ENCODE results near the gene VPS18. TPM values are rescaled to one million over a fixed set of nuclear protein-coding genes. Genes with fewer than 3 reads are reported as not detected.

Gene VPS18
- total RNA-seq, 1 experiment from 2014 or later: 13.2 TPM

GRCh38 chr15:40906991-40907802, 12.9 kb downstream of the VPS18 start:
- Mint-ChIP-seq H3K27me3 (ENCODE audit: insufficient read depth, unreplicated experiment) (no peaks in the 10 kb centered on the region), H3K4me1 (ENCODE audit: insufficient read depth, unreplicated experiment) (peaks cover 35% of the 10 kb centered on the region), H3K9me3 (ENCODE audit: unreplicated experiment) (no peaks in the 10 kb centered on the region), H3K27ac (ENCODE audit: low read depth, unreplicated experiment) (peak overlapping the region; percentile 59), H3K36me3 (ENCODE audit: insufficient read depth, unreplicated experiment) (peaks cover 26% of the 10 kb centered on the region), H3K4me3 (ENCODE audit: unreplicated experiment) (no peak overlapping the region)
- peak; percentile 46 for DNase-seq (ENCODE audit: unreplicated experiment)
- ChIA-PET CTCF (interaction anchor here (1.3 to 7.7 kb wide), 5 partner anchors 13 to 278 kb away, joined by 5 to 115 read pairs (median 22); partner anchors contain the start of genes DLL4 and VPS18), POLR2A (interaction anchor here (0.5 to 1.4 kb wide), 3 partner anchors 21 to 250 kb away, joined by 3 to 4 read pairs (median 3); no protein-coding TSS in a partner anchor)
- BruUV-seq (replicated peaks): no TSS peak
- intact Hi-C loops (cut with micrococcal nuclease): loop anchor here (1.0 kb wide), 1 partner anchor 34 kb away; no protein-coding TSS in a partner anchor
- TF ChIP-seq CTCF (IDR thresholded peaks at IDR 0.05; ENCODE audit: unreplicated experiment): no peak

GRCh38 chr15:40908095-40908494, 13.8 kb downstream of the VPS18 start:
- ChIA-PET CTCF (interaction anchor here (0.6 to 7.7 kb wide), 4 partner anchors 21 to 301 kb away, joined by 3 to 115 read pairs (median 15); partner anchors contain the start of gene DLL4), POLR2A (interaction anchor here (1.2 kb wide), 1 partner anchor 20 kb away, joined by 3 read pairs; no protein-coding TSS in a partner anchor)
- BruUV-seq (replicated peaks): no TSS peak
- Mint-ChIP-seq H3K36me3 (ENCODE audit: insufficient read depth, unreplicated experiment) (peaks cover 19% of the 10 kb centered on the region), H3K27ac (ENCODE audit: low read depth, unreplicated experiment) (no peak overlapping the region), H3K4me3 (ENCODE audit: unreplicated experiment) (no peak overlapping the region), H3K27me3 (ENCODE audit: insufficient read depth, unreplicated experiment) (no peaks in the 10 kb centered on the region), H3K9me3 (ENCODE audit: unreplicated experiment) (no peaks in the 10 kb centered on the region), H3K4me1 (ENCODE audit: insufficient read depth, unreplicated experiment) (peaks cover 30% of the 10 kb centered on the region)
- intact Hi-C loops (cut with micrococcal nuclease): no loop called here
- DNase-seq (ENCODE audit: unreplicated experiment): no peak
- no peak for TF ChIP-seq CTCF (IDR thresholded peaks at IDR 0.05; ENCODE audit: unreplicated experiment)

GRCh38 chr15:40909662-40910630, 15.7 kb downstream of the VPS18 start:
- no peak overlapping the region for H3K4me3 Mint-ChIP-seq (ENCODE audit: unreplicated experiment)
- peak; percentile 68 for DNase-seq (ENCODE audit: unreplicated experiment)
- no peaks in the 10 kb centered on the region for H3K9me3 Mint-ChIP-seq (ENCODE audit: unreplicated experiment)
- no peak overlapping the region for H3K27ac Mint-ChIP-seq (ENCODE audit: low read depth, unreplicated experiment)
- no peak for TF ChIP-seq CTCF (IDR thresholded peaks at IDR 0.05; ENCODE audit: unreplicated experiment)
- intact Hi-C loops (cut with micrococcal nuclease): no loop called here
- POLR2A ChIA-PET: interaction anchor here (0.7 to 1.6 kb wide), 3 partner anchors 18 to 32 kb away, joined by 3 to 5 read pairs (median 3); partner anchors contain the start of gene DLL4
- no peaks in the 10 kb centered on the region for H3K27me3 Mint-ChIP-seq (ENCODE audit: insufficient read depth, unreplicated experiment)
- peaks cover 21% of the 10 kb centered on the region for H3K4me1 Mint-ChIP-seq (ENCODE audit: insufficient read depth, unreplicated experiment)
- peaks cover 1% of the 10 kb centered on the region for H3K36me3 Mint-ChIP-seq (ENCODE audit: insufficient read depth, unreplicated experiment)
- BruUV-seq (replicated peaks): no TSS peak
- CTCF ChIA-PET: interaction anchor here (0.5 to 1.9 kb wide), 5 partner anchors 16 to 1024 kb away, joined by 3 to 8 read pairs (median 4); no protein-coding TSS in a partner anchor

Data from MCF 10A (cell line).